Measurements from ENCODE around the gene SCN2B. TPM values are rescaled to one million over a fixed set of nuclear protein-coding genes. Genes with fewer than 3 reads are reported as not detected.

Gene SCN2B
- total RNA-seq, 1 experiment from 2014 or later, result 0.20 TPM

DNA sequence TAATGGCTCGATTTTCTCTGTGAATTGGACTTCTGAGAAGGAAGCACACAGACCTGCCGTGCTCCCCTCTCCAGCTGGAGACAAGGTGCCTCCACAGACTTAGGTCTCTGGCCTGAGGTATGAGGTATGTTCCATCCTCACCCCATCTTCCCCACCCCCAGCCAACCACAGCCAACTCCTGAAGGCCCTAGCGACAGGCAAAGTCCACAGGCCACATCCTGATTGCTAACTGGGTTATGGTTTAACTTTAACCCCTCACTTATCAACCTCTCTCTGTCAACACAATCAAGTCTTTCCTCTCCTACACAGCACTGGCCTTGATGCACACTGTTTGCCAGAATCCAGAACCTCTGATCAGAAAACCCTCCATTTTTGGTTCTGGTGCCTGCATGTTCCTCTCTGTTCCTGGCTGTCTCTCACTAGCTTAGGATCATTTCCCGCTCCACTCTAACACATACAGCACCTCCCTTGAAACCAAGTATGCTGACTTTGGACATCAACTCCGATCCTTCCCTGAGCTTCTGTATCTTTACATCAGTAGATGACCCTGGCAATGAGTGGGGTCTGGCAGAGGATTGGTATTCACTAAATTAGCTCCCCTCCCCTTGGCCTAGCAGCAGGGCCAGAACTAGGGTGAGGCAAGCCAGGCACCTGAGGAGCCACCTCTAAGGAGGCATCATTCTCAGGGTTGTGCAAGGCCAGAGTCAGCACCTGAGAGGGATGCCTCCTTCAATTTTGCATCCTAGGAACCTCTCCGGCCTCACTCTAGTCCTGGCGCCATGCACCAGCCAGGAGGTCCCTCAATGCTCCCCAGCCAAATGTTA is 26.4 kb upstream of the SCN2B start:
- Mint-ChIP-seq H3K9me3 (no peaks in the 10 kb centered on the region), H3K27ac (no peak overlapping the region), H3K27me3 (ENCODE audit: low read depth) (peaks cover 21% of the 10 kb centered on the region), H3K4me1 (peaks cover 17% of the 10 kb centered on the region), H3K4me3 (no peak overlapping the region), H3K36me3 (no peaks in the 10 kb centered on the region)
- DNase-seq (ENCODE audit: low spot score) (no peak), ATAC-seq (no peak)
- TF ChIP-seq ZBTB21 (CRISPR knock-in tag; IDR thresholded peaks at IDR 0.05; ENCODE audit: borderline replicate concordance) (no peak), EMX1 (CRISPR knock-in tag; IDR thresholded peaks at IDR 0.05) (no peak), GABPB1 (CRISPR knock-in tag; IDR thresholded peaks at IDR 0.05) (no peak; the same call in 1 of the 2 replicates), NR3C1 (CRISPR knock-in tag; conservative IDR thresholded peaks at IDR 0.05; ENCODE audit: low read depth) (no peak)
- TF ChIP-seq, protein P1, sequence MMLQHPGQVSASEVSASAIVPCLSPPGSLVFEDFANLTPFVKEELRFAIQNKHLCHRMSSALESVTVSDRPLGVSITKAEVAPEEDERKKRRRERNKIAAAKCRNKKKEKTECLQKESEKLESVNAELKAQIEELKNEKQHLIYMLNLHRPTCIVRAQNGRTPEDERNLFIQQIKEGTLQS (CRISPR knock-in tag; conservative IDR thresholded peaks at IDR 0.05), result no peak
- TF ChIP-seq, protein P2, sequence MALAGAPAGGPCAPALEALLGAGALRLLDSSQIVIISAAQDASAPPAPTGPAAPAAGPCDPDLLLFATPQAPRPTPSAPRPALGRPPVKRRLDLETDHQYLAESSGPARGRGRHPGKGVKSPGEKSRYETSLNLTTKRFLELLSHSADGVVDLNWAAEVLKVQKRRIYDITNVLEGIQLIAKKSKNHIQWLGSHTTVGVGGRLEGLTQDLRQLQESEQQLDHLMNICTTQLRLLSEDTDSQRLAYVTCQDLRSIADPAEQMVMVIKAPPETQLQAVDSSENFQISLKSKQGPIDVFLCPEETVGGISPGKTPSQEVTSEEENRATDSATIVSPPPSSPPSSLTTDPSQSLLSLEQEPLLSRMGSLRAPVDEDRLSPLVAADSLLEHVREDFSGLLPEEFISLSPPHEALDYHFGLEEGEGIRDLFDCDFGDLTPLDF (CRISPR knock-in tag; IDR thresholded peaks at IDR 0.05), result no peak
- TF ChIP-seq, protein P3, sequence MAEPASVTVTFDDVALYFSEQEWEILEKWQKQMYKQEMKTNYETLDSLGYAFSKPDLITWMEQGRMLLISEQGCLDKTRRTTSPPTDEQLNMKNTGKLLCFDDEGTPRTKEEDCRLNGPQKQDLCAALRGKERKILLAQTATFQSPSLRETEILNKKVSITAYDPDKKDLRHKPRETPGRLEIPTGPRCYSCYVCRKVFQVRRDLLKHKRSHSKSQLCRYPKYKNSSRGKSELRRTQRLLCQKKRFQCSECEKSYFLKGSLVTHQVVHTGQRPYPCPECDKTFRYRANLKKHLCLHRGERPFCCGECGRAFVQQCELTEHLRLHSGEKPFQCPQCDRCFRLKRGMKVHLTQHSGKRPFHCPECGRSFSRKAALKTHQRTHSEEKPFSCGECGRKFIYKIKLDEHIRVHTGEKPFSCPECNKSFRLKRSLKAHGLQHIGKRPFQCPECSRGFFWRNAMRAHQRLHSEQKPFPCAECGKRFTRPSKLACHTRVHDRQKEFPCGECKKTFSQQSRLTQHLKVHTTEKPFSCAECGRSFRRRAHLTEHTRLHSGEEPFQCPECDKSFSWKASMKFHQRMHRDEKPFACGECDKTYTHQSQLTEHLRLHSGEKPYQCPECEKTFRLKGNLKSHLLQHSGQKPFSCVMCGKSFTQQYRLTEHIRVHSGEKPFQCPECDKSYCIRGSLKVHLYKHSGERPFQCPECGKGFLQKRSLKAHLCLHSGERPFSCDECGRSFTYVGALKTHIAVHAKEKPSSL (CRISPR knock-in tag; conservative IDR thresholded peaks at IDR 0.05), result no peak
- CTCF ChIA-PET, result no interaction called here
- POLR2A ChIA-PET, result no interaction called here

DNA sequence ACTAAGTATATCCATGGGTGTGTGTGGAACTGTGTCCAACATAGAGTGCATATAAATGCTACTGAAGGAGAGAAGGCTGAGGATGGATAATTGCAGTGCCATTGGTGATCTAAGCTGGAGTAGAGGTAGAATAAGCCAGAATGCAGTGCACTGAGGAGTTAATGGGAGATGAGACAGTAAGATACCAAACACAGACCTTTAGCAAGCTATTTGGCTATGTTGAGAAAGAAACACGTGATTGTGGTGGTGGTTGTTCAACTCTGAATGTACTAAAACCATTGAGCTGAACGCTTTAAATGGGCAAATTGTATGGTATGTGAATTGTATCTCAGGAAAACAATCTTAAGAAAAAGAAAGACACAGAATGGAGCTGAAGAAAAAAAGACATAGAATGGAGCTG is 25.5 kb upstream of the SCN2B start:
- Mint-ChIP-seq H3K4me1 (peaks cover 25% of the 10 kb centered on the region), H3K36me3 (no peaks in the 10 kb centered on the region), H3K9me3 (no peaks in the 10 kb centered on the region), H3K27me3 (ENCODE audit: low read depth) (peaks cover 15% of the 10 kb centered on the region), H3K4me3 (no peak overlapping the region), H3K27ac (no peak overlapping the region)
- POLR2A ChIA-PET, result no interaction called here
- CTCF ChIA-PET, result no interaction called here
- ATAC-seq (no peak), DNase-seq (ENCODE audit: low spot score) (no peak)
- no peak for TF ChIP-seq MXD4 (CRISPR knock-in tag; IDR thresholded peaks at IDR 0.05; ENCODE audit: borderline replicate concordance)
- no peak for TF ChIP-seq NFE2L1 (CRISPR knock-in tag; IDR thresholded peaks at IDR 0.05)
- TF ChIP-seq, protein P1 (CRISPR knock-in tag; conservative IDR thresholded peaks at IDR 0.05), result no peak
- no peak for TF ChIP-seq ATF1 (CRISPR knock-in tag; IDR thresholded peaks at IDR 0.05)
- no peak for TF ChIP-seq NR1H2 (CRISPR knock-in tag; IDR thresholded peaks at IDR 0.05)
- TF ChIP-seq, protein P4, sequence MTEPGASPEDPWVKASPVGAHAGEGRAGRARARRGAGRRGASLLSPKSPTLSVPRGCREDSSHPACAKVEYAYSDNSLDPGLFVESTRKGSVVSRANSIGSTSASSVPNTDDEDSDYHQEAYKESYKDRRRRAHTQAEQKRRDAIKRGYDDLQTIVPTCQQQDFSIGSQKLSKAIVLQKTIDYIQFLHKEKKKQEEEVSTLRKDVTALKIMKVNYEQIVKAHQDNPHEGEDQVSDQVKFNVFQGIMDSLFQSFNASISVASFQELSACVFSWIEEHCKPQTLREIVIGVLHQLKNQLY (CRISPR knock-in tag; IDR thresholded peaks at IDR 0.05), result no peak
- TF ChIP-seq GABPB1 (CRISPR knock-in tag; IDR thresholded peaks at IDR 0.05), result no peak
- TF ChIP-seq NFYB (CRISPR knock-in tag; conservative IDR thresholded peaks at IDR 0.05; ENCODE audit: low read depth), result no peak
- TF ChIP-seq RORB (CRISPR knock-in tag; IDR thresholded peaks at IDR 0.05), result no peak

DNA sequence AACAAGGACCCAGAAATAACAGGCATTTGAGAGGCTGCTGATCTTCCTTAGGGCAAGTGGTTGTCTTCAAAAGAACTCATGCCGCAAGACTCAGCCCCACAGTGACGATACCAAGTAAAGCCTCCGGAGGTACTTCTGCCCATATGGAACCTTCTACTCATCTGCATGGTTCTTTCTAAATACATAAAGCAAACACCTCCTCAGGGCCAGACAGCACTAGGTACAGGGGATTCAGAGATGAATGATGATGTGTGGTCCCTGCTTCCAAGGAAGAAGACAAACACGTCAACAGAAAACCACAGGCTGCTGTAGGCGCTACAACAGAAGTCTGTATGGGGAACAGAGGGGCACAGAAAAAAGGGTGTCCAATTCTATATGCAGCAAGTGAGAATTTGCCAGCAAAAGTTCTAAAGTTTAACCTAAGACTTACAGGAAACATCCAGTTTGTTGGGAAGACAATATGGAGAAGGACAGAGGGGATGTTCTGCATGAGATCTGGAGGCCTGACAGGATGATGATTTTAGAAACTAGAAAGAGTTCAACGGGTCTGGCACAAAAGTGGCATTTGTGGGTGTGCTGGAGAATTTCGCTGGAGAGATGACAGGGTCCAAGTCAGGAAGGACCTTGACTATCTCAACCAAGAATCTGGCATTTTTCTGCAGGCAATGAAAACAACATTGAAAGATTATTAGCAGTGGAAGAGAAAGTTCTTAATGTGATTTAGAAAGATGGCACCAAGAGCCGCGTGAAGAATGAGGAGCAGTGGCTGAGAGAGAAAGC is 24.7 kb upstream of the SCN2B start:
- Mint-ChIP-seq H3K4me3 (no peak overlapping the region), H3K36me3 (no peaks in the 10 kb centered on the region), H3K4me1 (peaks cover 23% of the 10 kb centered on the region), H3K27ac (no peak overlapping the region), H3K9me3 (no peaks in the 10 kb centered on the region), H3K27me3 (ENCODE audit: low read depth) (peaks cover 9% of the 10 kb centered on the region)
- DNase-seq (ENCODE audit: low spot score) (no peak), ATAC-seq (no peak)
- CTCF ChIA-PET, result no interaction called here
- POLR2A ChIA-PET, result no interaction called here
- TF ChIP-seq ETV6 (CRISPR knock-in tag; IDR thresholded peaks at IDR 0.05) (no peak), ATF1 (CRISPR knock-in tag; IDR thresholded peaks at IDR 0.05) (no peak), TP53 (CRISPR knock-in tag; IDR thresholded peaks at IDR 0.05) (no peak), ZNF671 (CRISPR knock-in tag; IDR thresholded peaks at IDR 0.05) (no peak), SMAD3 (CRISPR knock-in tag; IDR thresholded peaks at IDR 0.05; ENCODE audit: borderline replicate concordance) (no peak), ESRRA (CRISPR knock-in tag; IDR thresholded peaks at IDR 0.05; ENCODE audit: borderline replicate concordance) (no peak), NFYB (CRISPR knock-in tag; conservative IDR thresholded peaks at IDR 0.05; ENCODE audit: low read depth) (no peak), RORB (CRISPR knock-in tag; IDR thresholded peaks at IDR 0.05) (no peak), CREM (CRISPR knock-in tag; IDR thresholded peaks at IDR 0.05) (no peak), ZNF263 (CRISPR knock-in tag; IDR thresholded peaks at IDR 0.05; ENCODE audit: low read depth) (no peak), NR3C1 (CRISPR knock-in tag; conservative IDR thresholded peaks at IDR 0.05; ENCODE audit: low read depth) (no peak)
- TF ChIP-seq, protein P5, sequence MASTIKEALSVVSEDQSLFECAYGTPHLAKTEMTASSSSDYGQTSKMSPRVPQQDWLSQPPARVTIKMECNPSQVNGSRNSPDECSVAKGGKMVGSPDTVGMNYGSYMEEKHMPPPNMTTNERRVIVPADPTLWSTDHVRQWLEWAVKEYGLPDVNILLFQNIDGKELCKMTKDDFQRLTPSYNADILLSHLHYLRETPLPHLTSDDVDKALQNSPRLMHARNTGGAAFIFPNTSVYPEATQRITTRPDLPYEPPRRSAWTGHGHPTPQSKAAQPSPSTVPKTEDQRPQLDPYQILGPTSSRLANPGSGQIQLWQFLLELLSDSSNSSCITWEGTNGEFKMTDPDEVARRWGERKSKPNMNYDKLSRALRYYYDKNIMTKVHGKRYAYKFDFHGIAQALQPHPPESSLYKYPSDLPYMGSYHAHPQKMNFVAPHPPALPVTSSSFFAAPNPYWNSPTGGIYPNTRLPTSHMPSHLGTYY (CRISPR knock-in tag; IDR thresholded peaks at IDR 0.05), result no peak
- TF ChIP-seq, protein P6, sequence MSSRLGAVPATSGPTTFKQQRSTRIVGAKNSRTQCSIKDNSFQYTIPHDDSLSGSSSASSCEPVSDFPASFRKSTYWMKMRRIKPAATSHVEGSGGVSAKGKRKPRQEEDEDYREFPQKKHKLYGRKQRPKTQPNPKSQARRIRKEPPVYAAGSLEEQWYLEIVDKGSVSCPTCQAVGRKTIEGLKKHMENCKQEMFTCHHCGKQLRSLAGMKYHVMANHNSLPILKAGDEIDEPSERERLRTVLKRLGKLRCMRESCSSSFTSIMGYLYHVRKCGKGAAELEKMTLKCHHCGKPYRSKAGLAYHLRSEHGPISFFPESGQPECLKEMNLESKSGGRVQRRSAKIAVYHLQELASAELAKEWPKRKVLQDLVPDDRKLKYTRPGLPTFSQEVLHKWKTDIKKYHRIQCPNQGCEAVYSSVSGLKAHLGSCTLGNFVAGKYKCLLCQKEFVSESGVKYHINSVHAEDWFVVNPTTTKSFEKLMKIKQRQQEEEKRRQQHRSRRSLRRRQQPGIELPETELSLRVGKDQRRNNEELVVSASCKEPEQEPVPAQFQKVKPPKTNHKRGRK (CRISPR knock-in tag; IDR thresholded peaks at IDR 0.05; ENCODE audit: borderline replicate concordance), result no peak

Data from WTC11 (cell line).